Thyroid gland (tissue), 4 donors: ENCODE measurements around the gene DNAH10.

Experiments used
- CTCF ChIP-seq, 6 experiments: fragments of 200-600 bp in 3 of 6; fragments of 450-650 bp in 3 of 6; sonication (generic) in 3 of 6; IDR thresholded peaks; one replicate each; pipeline ENCODE4 v1.5.1; 2016 to 2019; ENCODE audit warnings: antibody characterized with exemption in 6 of 6, mild to moderate bottlenecking in 2 of 6, inconsistent platforms in 1 of 6, moderate library complexity in 1 of 6
- POLR2A ChIP-seq, 2 donors: fragments of 450-650 bp; IDR thresholded peaks; one replicate each; pipeline ENCODE4 v1.6.1; 2017; ENCODE audit warnings: antibody characterized with exemption in 2 of 2, mild to moderate bottlenecking in 2 of 2, moderate library complexity in 1 of 2

- TF ChIP-seq CTCF (IDR thresholded peaks at IDR 0.05) (no peak), POLR2A (IDR thresholded peaks at IDR 0.05) (no peak)
Measured at GRCh38 chr12:123940627-123940966, 178.5 kb downstream of the DNAH10 start.
